SU-DHL-6 (cell line): ENCODE measurements around the gene CD151.

Source experiments
- CTCF ChIP-seq: fragments of 200-600 bp; sonication (generic); IDR thresholded peaks from one replicate; pipeline ENCODE4 v1.5.1; 2017; ENCODE audit warnings: antibody characterized with exemption, mild to moderate bottlenecking, low read length, moderate library complexity; ENCODE audit not compliant: insufficient read depth, poor library complexity, severe bottlenecking
- EZH2phosphoT487 ChIP-seq: fragments of 200-600 bp; sonication (generic), shearing (Covaris generic); conservative IDR thresholded peaks from 2 replicates; pipeline ENCODE4 v1.6.1; 2018; ENCODE audit warnings: mild to moderate bottlenecking, antibody characterized with exemption, low read length, moderate library complexity, mixed read lengths

DNA sequence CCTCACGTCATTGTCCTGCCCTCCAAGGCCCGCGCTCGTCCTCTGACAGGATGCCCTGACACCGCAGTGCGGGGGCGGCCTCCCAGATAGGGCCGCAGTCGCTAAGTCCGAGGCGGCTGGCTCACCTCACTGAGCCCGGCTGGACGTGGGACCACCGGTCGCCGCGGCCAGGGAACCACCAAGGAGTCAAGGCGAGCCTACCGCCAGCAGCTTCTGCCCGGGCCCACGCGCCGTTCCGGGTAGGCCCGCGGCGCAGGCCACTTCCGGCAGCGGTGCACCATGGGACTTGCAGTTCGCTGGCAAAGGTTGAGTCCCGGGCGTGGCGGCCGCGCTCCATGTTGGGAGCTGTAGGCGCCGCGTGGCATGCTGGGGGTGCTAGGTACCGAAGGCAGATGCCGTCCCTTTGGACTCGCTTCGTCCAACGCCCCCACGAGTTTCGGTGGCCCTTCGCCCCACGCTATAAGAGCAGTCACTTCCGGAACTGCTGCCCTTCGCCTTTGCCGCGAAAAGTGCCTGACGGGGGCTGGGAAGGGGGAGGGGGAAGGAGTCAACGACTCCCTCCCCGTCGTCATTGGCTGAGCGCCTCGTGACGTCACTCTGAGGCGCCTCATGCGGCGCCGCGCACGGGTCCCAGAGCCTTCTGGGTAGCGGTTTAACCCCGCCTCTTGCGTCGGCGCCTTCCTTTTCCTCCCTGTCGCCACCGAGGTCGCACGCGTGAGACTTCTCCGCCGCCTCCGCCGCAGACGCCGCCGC is 23.3 kb upstream of the CD151 start, which contains the start of gene RPLP2:
- no peak for TF ChIP-seq EZH2phosphoT487
- no peak for TF ChIP-seq CTCF
